Activated naive CD4-positive, alpha-beta T cell treated with anti-CD3 and anti-CD28 coated beads, Interleukin-2, amount 10 ng/mL, durations not matched to agents 7 days and 5 days (primary cell): ENCODE data around the gene INTS11.

Experiments
- CTCF ChIA-PET: fragments of 350-600 bp; sonication (Branson Sonifier 250); formaldehyde crosslinking; loops from one replicate; lab custom pipeline; 2021; ENCODE audit warnings: antibody characterized with exemption; lab: Charles Lee
- DNase-seq: peaks from one replicate; pipeline ENCODE4 v3.0.0-alpha.2; 2020
- H3K27ac Mint-ChIP-seq: one replicate; pipeline ENCODE4 v1.8.0; 2021; ENCODE audit warnings: mild to moderate bottlenecking, moderate library complexity, mixed read lengths
- H3K27me3 Mint-ChIP-seq: one replicate; pipeline ENCODE4 v1.8.0; 2021; ENCODE audit warnings: mild to moderate bottlenecking, mixed read lengths
- H3K36me3 Mint-ChIP-seq: one replicate; pipeline ENCODE4 v1.8.0; 2021; ENCODE audit warnings: mixed read lengths
- H3K4me1 Mint-ChIP-seq: one replicate; pipeline ENCODE4 v1.8.0; 2021; ENCODE audit warnings: mixed read lengths
- H3K4me3 Mint-ChIP-seq: one replicate; pipeline ENCODE4 v1.8.0; 2021; ENCODE audit warnings: mild to moderate bottlenecking, moderate library complexity, mixed read lengths
- H3K9me3 Mint-ChIP-seq: one replicate; pipeline ENCODE4 v1.8.0; 2021; ENCODE audit warnings: mixed read lengths

INTS11 gene

GRCh38 chr1:1352786-1353388 lies 28.4 kb upstream of the INTS11 start:
- CTCF ChIA-PET: interaction anchor here (1.5 kb wide), 1 partner anchor 18 kb away, joined by 21 read pairs; no protein-coding TSS in a partner anchor
- H3K4me1 Mint-ChIP-seq: peaks cover 22% of the 10 kb centered on the region
- H3K4me3 Mint-ChIP-seq: peak overlapping the region; percentile 7
- H3K27me3 Mint-ChIP-seq: peaks cover 62% of the 10 kb centered on the region
- H3K27ac Mint-ChIP-seq: peak overlapping the region; percentile 21
- DNase-seq: no peak
- no peaks in the 10 kb centered on the region for H3K36me3 Mint-ChIP-seq
- H3K9me3 Mint-ChIP-seq: no peaks in the 10 kb centered on the region

DNA sequence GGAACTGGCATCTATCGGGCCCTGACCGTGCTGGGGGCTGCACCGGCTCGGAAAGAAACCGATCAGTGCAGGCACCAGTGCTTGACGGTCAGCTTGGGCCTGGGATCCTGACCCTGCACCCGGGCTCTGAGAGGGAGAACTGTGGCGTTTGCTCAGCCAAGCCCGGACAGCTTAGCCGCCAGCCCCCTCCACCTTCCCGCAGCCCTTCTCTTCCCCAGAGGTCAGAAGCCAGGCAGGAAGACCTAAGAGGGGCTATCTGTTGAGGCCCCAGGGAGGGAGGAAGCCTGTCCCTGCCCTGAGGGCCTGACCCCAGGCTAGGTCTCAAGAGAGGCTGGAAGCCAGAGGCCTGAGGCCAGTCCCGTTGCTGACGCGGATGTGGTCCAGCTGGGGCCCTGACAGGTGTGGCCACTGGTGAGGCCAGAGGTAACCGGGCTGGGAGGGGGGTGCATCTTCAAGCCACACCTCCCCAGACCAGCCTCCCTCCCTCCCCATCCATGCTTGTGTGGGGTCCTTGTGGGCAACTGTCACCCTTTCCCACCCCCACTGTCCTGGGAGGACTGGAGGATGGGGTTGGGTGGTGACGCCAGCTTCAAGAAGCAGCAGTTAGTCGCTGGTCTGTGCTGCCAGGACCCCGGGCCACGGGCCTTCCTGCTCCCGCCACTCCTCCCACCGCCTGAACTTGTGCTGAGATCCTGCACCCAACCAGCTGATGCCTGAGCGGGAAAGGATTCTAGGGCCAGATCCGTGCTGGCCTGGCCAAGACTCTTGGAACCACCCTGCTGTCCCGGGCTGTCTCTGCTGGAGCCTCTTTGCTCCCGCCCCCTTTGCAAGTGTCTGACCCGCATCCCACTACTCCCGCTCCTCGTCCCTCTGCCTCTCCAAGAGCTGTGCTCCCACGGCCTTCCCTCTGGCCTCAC lies 27.3 kb upstream of the INTS11 start:
- Mint-ChIP-seq H3K4me1 (peaks cover 31% of the 10 kb centered on the region), H3K27me3 (peaks cover 51% of the 10 kb centered on the region), H3K9me3 (no peaks in the 10 kb centered on the region), H3K27ac (peak overlapping the region; percentile 46), H3K4me3 (peak overlapping the region; percentile 63), H3K36me3 (no peaks in the 10 kb centered on the region)
- DNase-seq: no peak
- CTCF ChIA-PET: interaction anchor here (0.9 to 1.5 kb wide), 2 partner anchors 19 to 46 kb away, joined by 3 to 21 read pairs; no protein-coding TSS in a partner anchor

DNA sequence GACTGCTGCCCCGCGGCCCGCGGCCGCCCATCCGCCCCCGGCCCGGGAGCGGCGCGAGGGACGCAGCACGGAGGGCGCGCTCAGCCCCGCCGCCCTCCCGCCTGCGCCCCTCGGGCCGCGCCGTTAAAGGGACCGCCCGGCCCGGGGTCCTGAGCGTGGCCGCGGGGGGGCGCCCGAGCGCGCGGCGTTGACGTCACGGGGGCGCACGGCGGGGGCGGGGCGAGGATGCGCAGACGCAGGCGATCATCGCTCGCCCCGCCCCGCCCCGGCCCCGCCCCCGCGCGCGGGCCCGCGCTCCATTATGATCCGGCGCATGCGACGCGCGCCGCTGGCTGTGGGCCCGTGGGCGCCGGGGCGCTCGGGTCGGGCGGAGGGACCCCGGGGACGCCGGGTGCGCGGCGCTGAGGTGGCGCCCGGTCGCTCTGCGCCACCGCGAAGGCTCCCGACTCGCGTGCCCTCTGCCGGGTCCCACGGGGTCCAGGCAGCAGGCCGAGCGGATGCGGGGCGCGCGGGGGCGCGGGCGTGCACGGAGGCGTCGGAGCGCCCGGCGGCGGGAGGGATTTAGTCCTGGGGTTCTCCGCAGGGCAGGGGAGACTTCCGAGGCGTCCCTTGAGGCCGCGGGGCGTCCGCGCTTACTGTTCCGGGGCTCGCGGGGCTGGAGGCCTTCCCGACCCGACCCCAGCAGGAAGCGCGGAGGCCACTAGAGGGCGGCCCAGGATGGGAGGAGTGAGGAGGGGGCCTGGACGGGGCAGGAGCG lies 25.0 kb upstream of the INTS11 start, which contains the start of gene DVL1:
Gene DVL1 (minus strand): TSS at position 163 of the 757 bp plus-strand sequence. CDS start 353 bp downstream, outside the sequence.
- Mint-ChIP-seq H3K27ac (peak within 1 kb of the TSS; percentile 28), H3K4me3 (peak within 1 kb of the TSS; percentile 75), H3K36me3 (no peaks in the 10 kb centered on the region), H3K9me3 (no peaks in the 10 kb centered on the region), H3K4me1 (peaks cover 32% of the 10 kb centered on the region), H3K27me3 (peaks cover 32% of the 10 kb centered on the region)
- peak; percentile 78 for DNase-seq
- CTCF ChIA-PET: interaction anchor here (1.7 kb wide), 1 partner anchor 22 kb away, joined by 5 read pairs; no protein-coding TSS in a partner anchor

DNA sequence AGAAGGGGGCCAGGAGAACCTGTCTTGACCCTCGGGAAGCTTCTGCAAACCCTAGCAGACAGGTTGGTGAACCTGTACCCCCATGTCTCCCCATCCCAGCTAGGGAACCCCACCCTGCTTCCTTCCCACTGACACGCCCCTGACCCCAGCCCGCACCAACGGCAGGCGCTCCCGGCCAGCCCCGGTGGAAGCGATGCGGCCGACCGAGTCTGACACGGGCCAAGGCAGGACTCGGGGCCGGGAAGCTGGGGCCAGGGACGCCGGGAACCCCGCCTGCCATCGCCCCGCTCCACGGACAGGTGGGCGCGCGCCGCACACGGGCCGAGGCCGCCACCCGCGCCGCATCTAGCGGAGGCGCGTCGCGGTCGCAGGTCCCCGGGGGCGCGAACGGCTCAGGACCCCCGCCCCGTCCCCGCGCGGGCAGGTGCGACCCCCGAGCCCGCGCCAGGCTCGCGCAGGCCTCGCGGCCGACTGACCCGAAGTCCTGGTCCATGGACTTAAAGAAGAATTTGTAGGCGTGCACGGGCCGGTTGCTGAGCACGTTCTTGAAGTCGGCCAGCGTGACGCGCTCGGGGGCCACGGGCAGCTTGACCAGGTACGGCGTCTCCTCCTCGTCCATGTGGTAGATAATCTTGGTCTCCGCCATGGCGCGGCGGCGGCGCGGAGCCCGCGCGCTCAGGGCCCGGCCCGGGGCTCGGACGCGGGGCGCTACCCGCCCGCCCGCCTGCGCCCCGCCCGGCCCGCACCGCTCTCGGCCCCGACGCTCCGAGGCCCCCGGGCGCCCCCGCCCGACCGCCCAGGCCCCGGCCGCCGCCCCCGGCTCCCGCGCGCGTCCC lies 24.2 kb upstream of the INTS11 start:
- no peaks in the 10 kb centered on the region for H3K9me3 Mint-ChIP-seq
- CTCF ChIA-PET: interaction anchor here (0.7 to 1.7 kb wide), 3 partner anchors 21 to 24 kb away, joined by 3 to 5 read pairs (median 5); no protein-coding TSS in a partner anchor
- peak; percentile 41 for DNase-seq
- H3K36me3 Mint-ChIP-seq: no peaks in the 10 kb centered on the region
- peaks cover 26% of the 10 kb centered on the region for H3K4me1 Mint-ChIP-seq
- peak overlapping the region; percentile 28 for H3K27ac Mint-ChIP-seq
- peaks cover 24% of the 10 kb centered on the region for H3K27me3 Mint-ChIP-seq
- peak overlapping the region; percentile 75 for H3K4me3 Mint-ChIP-seq

DNA sequence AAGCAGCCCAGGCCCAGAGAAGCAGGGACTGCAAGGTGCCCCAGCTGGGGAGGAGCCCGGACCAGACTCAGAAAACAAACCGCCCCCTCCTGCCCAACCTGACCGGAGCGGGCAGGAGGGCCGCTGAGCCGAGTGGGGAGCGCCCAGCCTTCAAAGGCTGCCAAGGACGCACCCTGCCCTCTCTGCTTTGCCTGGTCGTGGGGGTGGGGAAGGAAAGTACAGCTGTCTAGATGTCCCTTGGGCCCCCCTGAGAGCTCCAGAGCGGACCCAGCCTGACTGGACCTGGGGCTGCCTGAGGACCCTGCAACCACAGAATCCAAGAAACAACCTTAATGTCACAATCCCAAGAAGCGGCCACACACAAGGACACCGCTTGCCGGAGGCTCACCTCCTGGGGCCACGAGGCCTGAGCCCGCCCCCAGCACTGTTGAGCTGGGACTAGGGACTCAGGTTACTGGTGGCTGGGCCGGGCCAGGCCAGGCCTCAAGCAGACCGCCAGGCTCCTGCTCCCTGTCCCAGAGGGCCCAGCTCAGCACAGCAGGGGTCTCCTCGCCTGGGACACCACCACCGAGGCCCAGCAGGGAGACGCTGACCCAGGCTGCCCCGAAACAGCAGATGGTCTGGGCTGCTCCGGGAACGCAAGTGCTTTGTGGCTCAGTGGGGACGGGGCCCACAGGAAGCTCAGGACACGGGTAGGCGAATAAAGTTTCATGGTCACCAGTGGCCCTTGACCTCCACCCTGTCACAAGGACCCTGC lies 23.4 kb upstream of the INTS11 start:
- H3K36me3 Mint-ChIP-seq: peaks cover 1% of the 10 kb centered on the region
- no peak for DNase-seq
- CTCF ChIA-PET: interaction anchor here (0.7 to 1.7 kb wide), 3 partner anchors 20 to 25 kb away, joined by 3 to 5 read pairs (median 5); no protein-coding TSS in a partner anchor
- no peaks in the 10 kb centered on the region for H3K9me3 Mint-ChIP-seq
- peak overlapping the region; percentile 65 for H3K27ac Mint-ChIP-seq
- H3K4me3 Mint-ChIP-seq: peak overlapping the region; percentile 75
- peaks cover 22% of the 10 kb centered on the region for H3K4me1 Mint-ChIP-seq
- H3K27me3 Mint-ChIP-seq: peaks cover 16% of the 10 kb centered on the region

GRCh38 chr1:1347026-1347595 lies 22.7 kb upstream of the INTS11 start:
- Mint-ChIP-seq H3K9me3 (no peaks in the 10 kb centered on the region), H3K36me3 (peaks cover 4% of the 10 kb centered on the region), H3K4me1 (peaks cover 15% of the 10 kb centered on the region), H3K4me3 (peak overlapping the region; percentile 48), H3K27me3 (peaks cover 9% of the 10 kb centered on the region), H3K27ac (peak overlapping the region; percentile 65)
- DNase-seq: no peak
- CTCF ChIA-PET: interaction anchor here (1.0 to 1.5 kb wide), 2 partner anchors 25 to 225 kb away, joined by 3 to 5 read pairs; no protein-coding TSS in a partner anchor

- no peak overlapping the region for H3K27ac Mint-ChIP-seq
- peaks cover 2% of the 10 kb centered on the region for H3K27me3 Mint-ChIP-seq
These were observed 22.0 kb upstream of the INTS11 start for GRCh38 chr1:1346501-1346890.

DNA sequence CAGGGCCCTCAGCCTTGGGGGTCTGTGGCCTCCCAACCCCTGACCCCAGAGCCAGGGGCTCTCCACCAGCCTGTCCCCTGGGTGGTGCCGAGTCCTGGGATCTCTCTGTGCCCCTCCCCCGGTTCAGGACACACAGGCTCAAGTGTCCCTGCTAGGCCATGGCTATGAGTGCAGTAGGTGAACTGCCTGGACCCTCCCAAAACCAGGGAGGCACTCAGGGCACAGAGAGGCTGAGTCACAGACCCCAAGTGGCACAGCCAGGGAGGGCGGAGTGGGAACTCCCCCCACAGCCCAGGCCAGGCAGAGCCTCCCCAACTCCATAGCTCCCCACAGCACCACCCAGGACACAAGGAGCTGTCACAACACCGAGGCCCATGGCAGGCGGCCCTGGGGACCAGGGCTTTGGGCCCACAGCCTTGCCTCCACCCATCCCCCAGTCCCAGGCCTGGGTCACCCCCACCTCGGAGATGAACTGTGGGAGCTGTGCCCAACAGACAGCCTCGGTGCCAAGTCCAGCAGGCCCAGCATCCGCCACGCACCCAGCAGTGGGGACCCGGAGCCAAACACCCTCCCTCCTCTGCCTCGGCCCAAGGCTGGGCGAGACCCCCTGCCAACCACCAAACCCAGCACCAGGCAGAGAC lies 21.5 kb upstream of the INTS11 start:
- CTCF ChIA-PET: interaction anchor here (1.0 kb wide), 3 partner anchors 26 to 223 kb away, joined by 3 to 4 read pairs (median 3); no protein-coding TSS in a partner anchor
- H3K27ac Mint-ChIP-seq: no peak overlapping the region
- H3K9me3 Mint-ChIP-seq: peaks cover 4% of the 10 kb centered on the region
- no peak overlapping the region for H3K4me3 Mint-ChIP-seq
- H3K27me3 Mint-ChIP-seq: no peaks in the 10 kb centered on the region
- no peak for DNase-seq
- H3K4me1 Mint-ChIP-seq: peaks cover 15% of the 10 kb centered on the region
- peaks cover 10% of the 10 kb centered on the region for H3K36me3 Mint-ChIP-seq

More at GRCh38 chr1:1346501-1346890, 22.0 kb upstream of the INTS11 start:
- Mint-ChIP-seq H3K9me3 (no peaks in the 10 kb centered on the region), H3K4me3 (peak overlapping the region; percentile 48), H3K4me1 (peaks cover 15% of the 10 kb centered on the region), H3K36me3 (peaks cover 5% of the 10 kb centered on the region)
- CTCF ChIA-PET: interaction anchor here (1.0 to 1.5 kb wide), 4 partner anchors 26 to 224 kb away, joined by 3 to 5 read pairs (median 4); no protein-coding TSS in a partner anchor
- DNase-seq: no peak

- no peak overlapping the region for H3K27ac Mint-ChIP-seq
- no peaks in the 10 kb centered on the region for H3K27me3 Mint-ChIP-seq
- peaks cover 9% of the 10 kb centered on the region for H3K9me3 Mint-ChIP-seq
- peaks cover 15% of the 10 kb centered on the region for H3K4me1 Mint-ChIP-seq
- no peak for DNase-seq
- CTCF ChIA-PET: interaction anchor here (1.0 kb wide), 1 partner anchor 27 kb away, joined by 4 read pairs; no protein-coding TSS in a partner anchor
- H3K36me3 Mint-ChIP-seq: peaks cover 15% of the 10 kb centered on the region
- H3K4me3 Mint-ChIP-seq: no peak overlapping the region
These were observed 20.9 kb upstream of the INTS11 start for GRCh38 chr1:1345384-1345783.

DNA sequence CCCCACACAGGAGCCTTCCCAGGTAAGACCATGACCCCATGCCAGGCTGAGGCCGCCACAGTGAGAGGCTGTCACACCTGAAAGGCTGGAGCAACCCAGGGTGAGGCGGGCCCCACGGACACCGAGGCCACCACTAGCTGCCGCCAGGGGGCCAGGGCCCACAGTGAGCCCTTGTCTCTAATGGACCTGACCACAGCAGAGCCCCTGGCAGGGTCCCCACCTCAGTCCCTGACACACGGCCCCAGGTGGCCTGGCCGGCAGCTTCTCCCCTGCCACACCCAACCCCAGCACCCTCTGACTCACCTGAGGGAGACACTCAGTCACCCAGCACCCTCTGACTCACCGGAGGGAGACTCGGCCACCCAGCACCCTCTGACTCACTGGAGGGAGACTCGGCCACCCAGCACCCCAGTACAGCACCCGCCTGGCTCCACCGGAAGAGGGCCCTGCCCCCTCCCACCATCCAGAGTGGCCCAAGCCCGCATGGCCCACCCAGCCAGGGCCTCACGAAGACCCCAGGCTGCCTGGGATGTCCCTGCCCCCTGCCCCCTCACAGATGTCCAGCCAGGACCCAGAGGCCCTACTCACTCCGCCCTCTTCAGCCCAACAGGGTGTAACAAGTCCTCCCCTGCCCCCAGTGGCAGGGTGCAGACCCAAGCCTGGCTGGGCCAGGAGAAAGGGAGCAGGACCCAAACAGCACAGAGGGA lies 20.3 kb upstream of the INTS11 start:
- H3K4me1 Mint-ChIP-seq: peaks cover 15% of the 10 kb centered on the region
- no peak overlapping the region for H3K4me3 Mint-ChIP-seq
- no peak overlapping the region for H3K27ac Mint-ChIP-seq
- CTCF ChIA-PET: no interaction called here
- DNase-seq: no peak
- H3K27me3 Mint-ChIP-seq: no peaks in the 10 kb centered on the region
- peaks cover 18% of the 10 kb centered on the region for H3K36me3 Mint-ChIP-seq
- H3K9me3 Mint-ChIP-seq: peaks cover 9% of the 10 kb centered on the region

DNA sequence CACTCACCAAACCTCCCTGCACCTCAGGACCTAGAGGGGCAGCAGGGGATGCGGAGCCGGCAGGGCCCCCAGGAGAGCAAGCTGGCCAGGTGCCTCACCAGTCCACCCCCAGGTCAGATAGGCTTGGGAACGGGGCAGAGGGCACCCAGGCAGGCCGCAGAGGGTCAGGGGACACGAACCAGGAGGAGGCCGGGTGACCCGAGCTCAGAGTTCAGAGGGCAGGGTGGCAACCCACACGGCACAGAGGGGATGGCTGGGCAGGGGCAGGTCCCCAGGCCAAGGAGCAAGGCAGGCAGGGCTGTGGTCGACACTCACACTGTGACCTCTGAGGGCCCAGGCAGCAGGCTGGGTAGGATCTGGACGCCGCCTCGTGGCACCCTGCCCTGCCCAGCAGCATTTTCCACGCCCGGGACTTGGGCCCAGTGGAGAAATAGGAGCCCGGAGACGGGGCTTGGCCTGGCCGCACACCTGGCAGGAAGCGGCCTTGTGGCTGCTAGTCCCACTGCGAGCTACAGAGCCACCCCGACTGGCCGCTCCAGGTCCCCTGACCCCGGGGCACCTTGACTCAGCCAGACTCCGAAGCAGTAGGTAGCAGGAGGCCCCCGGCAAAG lies 19.5 kb upstream of the INTS11 start:
- no peak for DNase-seq
- Mint-ChIP-seq H3K27me3 (no peaks in the 10 kb centered on the region), H3K4me1 (peaks cover 15% of the 10 kb centered on the region), H3K27ac (peak overlapping the region; percentile 37), H3K36me3 (peaks cover 21% of the 10 kb centered on the region), H3K9me3 (peaks cover 9% of the 10 kb centered on the region), H3K4me3 (no peak overlapping the region)
- CTCF ChIA-PET: no interaction called here
